Heart left ventricle (tissue), 13 donors: ENCODE data around the gene SURF4.

Experiments used
- CTCF ChIP-seq, 12 donors: fragments of 200-600 bp; sonication (generic) in 4 of 12; IDR thresholded peaks; one replicate each; pipeline versions ENCODE4 v1.5.0 to v1.8.0; 2018 to 2022; ENCODE audit warnings: antibody characterized with exemption in 12 of 12, mild to moderate bottlenecking in 5 of 12
- POLR2A ChIP-seq, 2 donors: fragments of 450-650 bp; IDR thresholded peaks; one replicate each; pipeline ENCODE4 v1.6.1; 2017; ENCODE audit warnings: antibody characterized with exemption in 2 of 2, mild to moderate bottlenecking in 2 of 2, moderate library complexity in 2 of 2
- donor health status: ischemic (EF 13 %, LVEDD 7.1; RV severe dilation, severe dysfunction).
- donor health status: DM: no; HTN: yes; CAD: no.
- donor health status: DM: no; HTN: no; CAD: no.
- donor health status: ischemic (EF 25% LVEDD 6.9; RV normal size, moderate dysfunction).
- donor health status: ischemic (EF 25% LVEDD 5.7; RV mildly dilated, moderate dysfunction).
- donor health status: ischemic (EF 35%, LVEDD 5.7; RV mildly dilated, moderate dysfunction).
- donor health status: nonischemic (EF 11% LVEDD 7.7; RV severe dilation, severe dysfunction).
- donor health status: DM: yes; HTN: yes; CAD: no.
- donor health status: PGD.
- donor health status: ischemic (EF 29% LVEDD 5.4; RV normal size, mild dysfunction).
- donor health status: nonischemic (EF 23%, LVEDD 6.1; RV moderate dilation, normal function).

GRCh38 chr9:133339641-133340040 is 36.2 kb downstream of the SURF4 start:
- no peak for TF ChIP-seq CTCF (IDR thresholded peaks at IDR 0.05)
- TF ChIP-seq POLR2A (IDR thresholded peaks at IDR 0.05), result no peak
